Measurements from ENCODE around the gene MNAT1. TPM values are rescaled to one million over a fixed set of nuclear protein-coding genes. Genes with fewer than 3 reads are reported as not detected.

MNAT1 gene
- total and polyA plus RNA-seq, 3 donors from 2014 or later = 17.3 to 39.9 (median 36.0) TPM

GRCh38 chr14:60760644-60761364 lies 26.2 kb downstream of the MNAT1 start:
- no peak for DNase-seq
- H3K9me3 ChIP-seq = no peaks in the 10 kb centered on the region
- TF ChIP-seq POLR2A (IDR thresholded peaks at IDR 0.05) = no peak
- TF ChIP-seq, protein P1, sequence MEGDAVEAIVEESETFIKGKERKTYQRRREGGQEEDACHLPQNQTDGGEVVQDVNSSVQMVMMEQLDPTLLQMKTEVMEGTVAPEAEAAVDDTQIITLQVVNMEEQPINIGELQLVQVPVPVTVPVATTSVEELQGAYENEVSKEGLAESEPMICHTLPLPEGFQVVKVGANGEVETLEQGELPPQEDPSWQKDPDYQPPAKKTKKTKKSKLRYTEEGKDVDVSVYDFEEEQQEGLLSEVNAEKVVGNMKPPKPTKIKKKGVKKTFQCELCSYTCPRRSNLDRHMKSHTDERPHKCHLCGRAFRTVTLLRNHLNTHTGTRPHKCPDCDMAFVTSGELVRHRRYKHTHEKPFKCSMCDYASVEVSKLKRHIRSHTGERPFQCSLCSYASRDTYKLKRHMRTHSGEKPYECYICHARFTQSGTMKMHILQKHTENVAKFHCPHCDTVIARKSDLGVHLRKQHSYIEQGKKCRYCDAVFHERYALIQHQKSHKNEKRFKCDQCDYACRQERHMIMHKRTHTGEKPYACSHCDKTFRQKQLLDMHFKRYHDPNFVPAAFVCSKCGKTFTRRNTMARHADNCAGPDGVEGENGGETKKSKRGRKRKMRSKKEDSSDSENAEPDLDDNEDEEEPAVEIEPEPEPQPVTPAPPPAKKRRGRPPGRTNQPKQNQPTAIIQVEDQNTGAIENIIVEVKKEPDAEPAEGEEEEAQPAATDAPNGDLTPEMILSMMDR (IDR thresholded peaks at IDR 0.05) = no peak
- H3K36me3 ChIP-seq (ENCODE audit: low read depth, missing control alignments) = no peaks in the 10 kb centered on the region
- intact Hi-C loops (cut with DNase I; ENCODE audit: low total_unique reads) = no loop called here
- WGBS, 2 donors = 84 to 85% methylated on average over 3 of the region's 3 CpGs
- H3K4me3 ChIP-seq = no peak overlapping the region
- H3K4me1 ChIP-seq = no peaks in the 10 kb centered on the region
- no peaks in the 10 kb centered on the region for H3K27me3 ChIP-seq
- no peak overlapping the region for H3K27ac ChIP-seq

- no peaks in the 10 kb centered on the region for H3K36me3 ChIP-seq (ENCODE audit: low read depth, missing control alignments)
- H3K4me3 ChIP-seq = no peak overlapping the region
- TF ChIP-seq POLR2A (IDR thresholded peaks at IDR 0.05) = no peak
- TF ChIP-seq, protein P1 (IDR thresholded peaks at IDR 0.05) = no peak
- no peaks in the 10 kb centered on the region for H3K4me1 ChIP-seq
- intact Hi-C loops (cut with DNase I; ENCODE audit: low total_unique reads) = no loop called here
- no peaks in the 10 kb centered on the region for H3K9me3 ChIP-seq
- WGBS, 2 donors = 94 to 97% methylated on average over 2 of the region's 2 CpGs
- H3K27me3 ChIP-seq = no peaks in the 10 kb centered on the region
- no peak overlapping the region for H3K27ac ChIP-seq
- DNase-seq = no peak
These were observed 34.0 kb downstream of the MNAT1 start for GRCh38 chr14:60768602-60769001.

DNA sequence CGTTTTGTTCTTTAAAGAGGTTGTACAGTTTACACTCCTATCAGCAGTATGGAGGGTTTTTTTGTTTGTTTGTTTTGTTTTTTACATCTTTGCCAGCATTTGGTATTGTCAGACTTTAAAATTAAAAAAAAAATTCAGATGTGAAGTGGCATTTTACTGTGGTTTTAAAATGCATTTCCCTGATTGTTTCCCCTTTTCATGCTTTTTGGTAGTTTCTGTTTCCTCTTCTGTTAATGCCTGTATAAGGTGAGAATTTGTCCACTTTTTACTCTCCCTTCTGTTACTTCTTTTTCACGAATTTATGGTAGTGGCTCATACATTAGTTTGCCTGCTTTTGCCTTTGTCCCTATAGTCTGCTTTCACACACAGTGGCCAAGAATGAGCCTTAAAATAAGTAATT lies 36.6 kb downstream of the MNAT1 start:
- no peaks in the 10 kb centered on the region for H3K4me1 ChIP-seq
- no peaks in the 10 kb centered on the region for H3K27me3 ChIP-seq
- whole genome bisulfite sequencing, 2 donors = 46 to 47% methylated on average over 2 of the region's 2 CpGs
- no peak overlapping the region for H3K4me3 ChIP-seq
- no peak for DNase-seq
- no peak overlapping the region for H3K27ac ChIP-seq
- intact Hi-C loops (cut with DNase I; ENCODE audit: low total_unique reads) = no loop called here
- TF ChIP-seq POLR2A (IDR thresholded peaks at IDR 0.05) = no peak
- TF ChIP-seq, protein P1 (IDR thresholded peaks at IDR 0.05) = no peak
- no peaks in the 10 kb centered on the region for H3K9me3 ChIP-seq
- no peaks in the 10 kb centered on the region for H3K36me3 ChIP-seq (ENCODE audit: low read depth, missing control alignments)

- no peaks in the 10 kb centered on the region for H3K9me3 ChIP-seq
- TF ChIP-seq POLR2A (IDR thresholded peaks at IDR 0.05) = no peak
- TF ChIP-seq, protein P1 (IDR thresholded peaks at IDR 0.05) = no peak
- no peak for DNase-seq
- no peak overlapping the region for H3K27ac ChIP-seq
- intact Hi-C loops (cut with DNase I; ENCODE audit: low total_unique reads) = no loop called here
- H3K4me3 ChIP-seq = no peak overlapping the region
- H3K36me3 ChIP-seq (ENCODE audit: low read depth, missing control alignments) = no peaks in the 10 kb centered on the region
- H3K27me3 ChIP-seq = no peaks in the 10 kb centered on the region
- no peaks in the 10 kb centered on the region for H3K4me1 ChIP-seq
These were observed 39.0 kb downstream of the MNAT1 start for GRCh38 chr14:60773558-60773957.

- DNase-seq = no peak
- TF ChIP-seq, protein P1 (IDR thresholded peaks at IDR 0.05) = no peak
- TF ChIP-seq POLR2A (IDR thresholded peaks at IDR 0.05) = no peak
- H3K27ac ChIP-seq = no peak overlapping the region
- no peak overlapping the region for H3K4me3 ChIP-seq
- H3K4me1 ChIP-seq = no peaks in the 10 kb centered on the region
- intact Hi-C loops (cut with DNase I; ENCODE audit: low total_unique reads) = no loop called here
- H3K9me3 ChIP-seq = no peaks in the 10 kb centered on the region
- no peaks in the 10 kb centered on the region for H3K27me3 ChIP-seq
- no peaks in the 10 kb centered on the region for H3K36me3 ChIP-seq (ENCODE audit: low read depth, missing control alignments)
These were observed 40.7 kb downstream of the MNAT1 start for GRCh38 chr14:60775296-60775695.

All from testis (tissue), 3 donors.